Lower lobe of right lung (tissue), 2 donors: ENCODE data around the gene GAL3ST1. TPM values are rescaled to one million over a fixed set of nuclear protein-coding genes. Genes with fewer than 3 reads are reported as not detected.

Source experiments
- ATAC-seq, 2 donors: fragments of 200-7000 bp; cut with Tn5 transposase; one replicate each; pipeline ENCODE4 v1.9.1; 2020 to 2022; ENCODE audit warnings: mild to moderate bottlenecking in 2 of 2, moderate library complexity in 2 of 2
- DNase-seq: peaks from one replicate; pipeline ENCODE4 v3.0.0-alpha.2; 2020
- H3K27ac ChIP-seq: fragments of 200-600 bp; one replicate; pipeline ENCODE4 v1.8.0; 2022
- H3K27me3 ChIP-seq: fragments of 200-600 bp; one replicate; pipeline ENCODE4 v1.8.0; 2022; ENCODE audit warnings: low read depth
- H3K36me3 ChIP-seq: fragments of 200-600 bp; one replicate; pipeline ENCODE4 v1.8.0; 2022; ENCODE audit warnings: mild to moderate bottlenecking
- H3K4me1 ChIP-seq: fragments of 200-600 bp; one replicate; pipeline ENCODE4 v1.8.0; 2022
- H3K4me3 ChIP-seq: fragments of 200-600 bp; one replicate; pipeline ENCODE4 v1.8.0; 2022; ENCODE audit warnings: mild to moderate bottlenecking
- H3K9me3 ChIP-seq: fragments of 200-600 bp; one replicate; pipeline ENCODE4 v1.8.0; 2022
- intact Hi-C: fragments of 100-400 bp; cut with DNase I; formaldehyde crosslinking; loops from one replicate; pipeline ENCODE4 v1.11.0; 2022
- total RNA-seq: library from RNA; stranded (reverse); fragmentation: NEBNext Ultra II Directional; extraction: Animal tissue kit (Norgen Biotek cat#: 25700); gene quantifications from one replicate; pipeline ENCODE4 v1.2.1, GENCODE V29; 2021
- TF ChIP-seq, protein P1 (sequence below): fragments of 200-600 bp; IDR thresholded peaks from one replicate; pipeline ENCODE4 v1.8.0; 2022; ENCODE audit warnings: antibody characterized with exemption, mild to moderate bottlenecking
- donor health status: DM: no; HTN: yes; CAD: no; lungs with severe emphysema.

GAL3ST1 gene
- total RNA-seq, 1 donor from 2014 or later, result 1.7 TPM

DNA sequence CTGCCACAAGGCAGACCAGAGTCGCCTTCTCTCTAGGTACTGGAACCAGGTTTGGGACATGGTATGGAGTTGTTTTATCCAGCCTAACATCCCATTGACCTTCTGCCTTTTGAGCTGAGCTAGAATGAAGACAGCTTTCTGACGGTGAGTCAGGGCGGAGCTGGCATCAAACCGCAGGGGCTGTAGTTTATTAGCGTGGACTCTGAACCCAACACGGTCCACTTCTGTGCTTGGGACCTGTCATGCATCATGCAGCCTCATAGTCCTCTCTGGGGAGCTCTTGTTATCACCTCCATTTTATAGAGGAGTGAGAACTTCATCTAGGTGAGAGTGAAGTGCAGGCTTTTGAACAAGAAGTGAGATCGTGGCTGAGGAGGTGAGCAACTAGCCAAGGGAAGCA, 8.3 kb downstream of the GAL3ST1 start:
- no peak overlapping the region for H3K4me3 ChIP-seq
- H3K36me3 ChIP-seq, result no peaks in the 10 kb centered on the region
- H3K27ac ChIP-seq, result no peak overlapping the region
- TF ChIP-seq, protein P1, sequence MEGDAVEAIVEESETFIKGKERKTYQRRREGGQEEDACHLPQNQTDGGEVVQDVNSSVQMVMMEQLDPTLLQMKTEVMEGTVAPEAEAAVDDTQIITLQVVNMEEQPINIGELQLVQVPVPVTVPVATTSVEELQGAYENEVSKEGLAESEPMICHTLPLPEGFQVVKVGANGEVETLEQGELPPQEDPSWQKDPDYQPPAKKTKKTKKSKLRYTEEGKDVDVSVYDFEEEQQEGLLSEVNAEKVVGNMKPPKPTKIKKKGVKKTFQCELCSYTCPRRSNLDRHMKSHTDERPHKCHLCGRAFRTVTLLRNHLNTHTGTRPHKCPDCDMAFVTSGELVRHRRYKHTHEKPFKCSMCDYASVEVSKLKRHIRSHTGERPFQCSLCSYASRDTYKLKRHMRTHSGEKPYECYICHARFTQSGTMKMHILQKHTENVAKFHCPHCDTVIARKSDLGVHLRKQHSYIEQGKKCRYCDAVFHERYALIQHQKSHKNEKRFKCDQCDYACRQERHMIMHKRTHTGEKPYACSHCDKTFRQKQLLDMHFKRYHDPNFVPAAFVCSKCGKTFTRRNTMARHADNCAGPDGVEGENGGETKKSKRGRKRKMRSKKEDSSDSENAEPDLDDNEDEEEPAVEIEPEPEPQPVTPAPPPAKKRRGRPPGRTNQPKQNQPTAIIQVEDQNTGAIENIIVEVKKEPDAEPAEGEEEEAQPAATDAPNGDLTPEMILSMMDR, result no peak
- ATAC-seq, result no peak
- no peak for DNase-seq
- H3K9me3 ChIP-seq, result no peaks in the 10 kb centered on the region
- intact Hi-C loops, result no loop called here
- no peaks in the 10 kb centered on the region for H3K4me1 ChIP-seq
- no peaks in the 10 kb centered on the region for H3K27me3 ChIP-seq

DNA sequence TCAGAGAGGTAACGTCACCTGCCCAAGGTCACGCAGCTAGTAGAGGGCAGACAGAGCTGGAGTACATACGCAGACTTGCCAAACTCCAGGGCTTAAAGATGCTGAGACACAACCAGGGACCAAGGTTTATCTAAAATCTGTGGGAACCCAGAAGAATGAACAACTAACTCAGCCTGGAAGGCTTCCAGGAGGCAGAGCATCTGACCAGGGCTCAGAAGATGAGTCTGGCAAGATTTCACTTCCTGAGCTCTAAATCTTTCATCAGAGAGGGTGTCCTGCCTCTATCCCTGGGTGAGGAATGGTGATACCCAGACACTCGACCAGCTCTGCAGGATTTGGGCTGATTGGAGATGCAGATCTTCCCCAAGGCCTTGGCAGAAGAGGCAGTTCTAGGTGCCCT, 9.1 kb downstream of the GAL3ST1 start:
- Histone ChIP-seq H3K36me3 (no peaks in the 10 kb centered on the region), H3K9me3 (no peaks in the 10 kb centered on the region), H3K4me3 (no peak overlapping the region), H3K4me1 (no peaks in the 10 kb centered on the region), H3K27me3 (no peaks in the 10 kb centered on the region), H3K27ac (no peak overlapping the region)
- DNase-seq, result no peak
- no peak for ATAC-seq
- intact Hi-C loops, result no loop called here
- TF ChIP-seq, protein P1, result no peak

DNA sequence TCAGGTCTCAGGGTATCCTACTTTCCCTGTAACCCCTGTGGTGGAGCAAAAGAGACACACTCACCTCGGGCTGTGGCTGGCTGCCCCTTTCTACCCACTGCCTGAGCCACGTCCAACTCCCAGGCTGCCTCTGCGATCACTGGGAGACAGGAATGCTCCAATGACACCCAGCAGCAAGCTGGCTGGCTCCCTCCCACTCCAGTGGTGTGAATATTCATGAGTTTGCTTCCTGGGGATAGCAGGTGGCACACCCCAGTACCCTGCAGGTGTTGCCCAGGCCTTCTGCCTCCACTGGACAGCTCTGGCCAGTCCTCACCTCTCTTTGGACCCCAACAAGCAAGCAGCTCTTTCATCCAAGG, 9.7 kb downstream of the GAL3ST1 start:
- no peak for DNase-seq
- intact Hi-C loops, result no loop called here
- H3K4me3 ChIP-seq, result no peak overlapping the region
- no peak for ATAC-seq
- no peak overlapping the region for H3K27ac ChIP-seq
- H3K36me3 ChIP-seq, result no peaks in the 10 kb centered on the region
- no peaks in the 10 kb centered on the region for H3K4me1 ChIP-seq
- H3K27me3 ChIP-seq, result no peaks in the 10 kb centered on the region
- H3K9me3 ChIP-seq, result no peaks in the 10 kb centered on the region
- TF ChIP-seq, protein P1, result no peak

DNA sequence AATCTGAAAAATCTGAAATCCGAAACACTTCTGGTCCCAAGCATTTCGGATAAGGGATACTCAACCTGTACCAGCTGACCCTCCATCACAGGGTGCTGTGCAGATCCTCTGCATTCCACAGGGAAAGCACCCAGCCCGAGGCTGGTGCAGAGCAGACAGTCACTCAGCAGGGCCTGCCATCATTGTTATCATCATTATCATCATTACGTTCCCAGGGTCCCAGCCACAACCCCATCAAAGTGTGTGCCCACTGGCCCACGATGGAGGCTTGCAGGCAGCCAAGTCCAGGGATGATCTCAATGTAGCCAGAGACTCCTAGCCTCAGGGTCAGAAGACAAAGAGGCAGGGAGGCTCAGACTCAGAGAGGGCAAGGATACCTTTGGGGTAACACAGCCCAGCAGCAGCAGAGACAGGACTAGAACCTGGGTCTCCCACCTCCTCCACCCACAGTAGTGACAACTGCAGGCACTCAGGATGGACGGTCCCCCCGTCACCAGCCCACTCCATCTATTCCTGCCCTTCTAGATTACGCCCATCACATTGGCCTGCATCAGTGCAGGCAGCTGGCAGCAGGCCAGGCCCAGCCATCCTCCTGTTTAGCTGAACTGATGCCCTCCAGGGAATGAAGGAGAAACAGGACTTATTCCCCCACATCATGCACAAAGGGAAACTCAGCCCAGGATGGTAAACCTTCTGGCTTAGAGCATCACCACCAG, 10.3 kb downstream of the GAL3ST1 start:
- DNase-seq (no peak), ATAC-seq (no peak)
- H3K4me1 ChIP-seq, result no peaks in the 10 kb centered on the region
- H3K9me3 ChIP-seq, result no peaks in the 10 kb centered on the region
- intact Hi-C loops, result no loop called here
- no peak overlapping the region for H3K27ac ChIP-seq
- H3K36me3 ChIP-seq, result no peaks in the 10 kb centered on the region
- TF ChIP-seq, protein P1, result no peak
- H3K4me3 ChIP-seq, result no peak overlapping the region
- no peaks in the 10 kb centered on the region for H3K27me3 ChIP-seq

DNA sequence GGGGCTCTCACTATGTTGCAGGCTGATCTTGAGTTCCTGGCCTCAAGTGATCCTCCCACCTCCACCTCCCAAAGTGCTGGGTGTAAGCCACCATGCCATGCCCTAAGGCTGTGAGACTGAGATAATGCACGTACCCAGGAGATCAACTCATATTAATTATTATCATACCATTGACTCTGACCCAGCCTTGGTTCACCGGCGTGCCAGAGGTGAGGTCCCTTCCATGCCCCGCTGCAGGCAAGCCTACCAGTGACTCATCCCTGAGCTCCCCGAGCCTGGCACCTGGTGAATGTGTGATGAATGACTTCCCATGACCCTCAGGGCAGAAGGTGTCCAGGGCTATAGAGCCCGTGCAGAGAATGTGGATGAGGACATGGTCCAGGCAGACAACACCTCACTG, 12.1 kb downstream of the GAL3ST1 start:
- Histone ChIP-seq H3K27ac (no peak overlapping the region), H3K9me3 (no peaks in the 10 kb centered on the region), H3K4me3 (no peak overlapping the region), H3K4me1 (no peaks in the 10 kb centered on the region), H3K27me3 (no peaks in the 10 kb centered on the region), H3K36me3 (no peaks in the 10 kb centered on the region)
- intact Hi-C loops, result no loop called here
- TF ChIP-seq, protein P1, result no peak
- ATAC-seq (no peak), DNase-seq (no peak)
